ENCODE data around the gene FIG4.
"Not testable (repeated sequence)": the region's sequence is repeated elsewhere in the genome, so short reads cannot be mapped to it uniquely, and the experiment has no call there.

The FIG4 gene

DNA sequence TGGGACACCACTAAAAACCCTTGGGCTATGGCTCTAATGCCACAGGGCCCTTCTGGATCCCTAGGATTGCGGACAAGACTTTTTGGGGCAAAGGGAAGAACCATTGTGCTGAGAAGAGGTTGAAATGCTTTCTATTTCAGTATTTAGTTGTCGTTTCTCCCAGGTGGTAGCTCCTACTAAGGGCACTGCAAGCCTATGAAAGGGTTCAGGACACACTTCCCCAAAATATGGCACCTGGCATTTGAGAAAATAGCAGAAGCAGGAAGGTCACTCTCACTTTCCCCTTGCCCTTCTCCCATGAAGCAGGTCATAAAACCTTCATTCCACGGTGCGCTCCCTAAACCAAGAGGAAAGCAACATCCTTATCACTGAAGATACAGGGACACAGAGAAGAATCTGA, 161.6 kb downstream of the FIG4 start:
- no peak for DNase-seq

DNA sequence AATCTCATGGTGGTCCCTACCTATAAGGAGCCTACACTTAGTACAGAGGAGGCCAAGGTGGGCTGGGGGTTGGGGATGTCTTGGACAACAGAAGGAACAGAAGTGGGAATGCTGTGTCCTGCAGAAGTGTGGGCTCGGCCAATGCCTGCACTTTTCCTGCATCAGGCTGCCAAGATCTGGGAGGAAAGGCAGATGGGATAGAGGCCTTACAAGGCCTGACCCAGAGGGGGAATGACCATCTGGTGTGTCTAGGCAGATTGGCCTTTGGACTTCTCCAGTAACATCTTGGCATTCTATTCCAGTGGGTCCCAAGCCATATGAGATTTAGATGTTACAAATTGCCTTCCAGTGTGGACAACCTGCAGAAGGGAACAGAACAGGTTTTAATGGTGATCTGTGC, 162.3 kb downstream of the FIG4 start:
- no peak for DNase-seq

DNA sequence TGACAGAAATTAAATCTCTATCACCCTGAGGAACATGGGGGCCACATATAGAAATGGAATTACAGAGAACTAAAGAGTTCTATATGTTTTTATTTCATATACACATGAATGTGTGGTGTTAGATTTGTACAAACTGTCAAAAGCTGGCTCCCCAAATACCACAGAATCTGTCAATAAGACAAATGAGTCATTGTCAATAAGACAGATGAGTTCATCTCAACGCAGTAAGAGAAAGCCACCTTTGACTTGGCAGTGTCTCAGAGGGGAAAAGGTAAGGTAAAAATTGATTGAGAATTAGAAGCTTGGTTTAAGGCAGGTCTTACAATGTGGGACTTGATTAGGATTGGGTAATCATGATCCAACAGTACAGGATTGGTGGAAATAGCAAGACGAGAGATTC, 162.9 kb downstream of the FIG4 start:
- no peak for DNase-seq

DNA sequence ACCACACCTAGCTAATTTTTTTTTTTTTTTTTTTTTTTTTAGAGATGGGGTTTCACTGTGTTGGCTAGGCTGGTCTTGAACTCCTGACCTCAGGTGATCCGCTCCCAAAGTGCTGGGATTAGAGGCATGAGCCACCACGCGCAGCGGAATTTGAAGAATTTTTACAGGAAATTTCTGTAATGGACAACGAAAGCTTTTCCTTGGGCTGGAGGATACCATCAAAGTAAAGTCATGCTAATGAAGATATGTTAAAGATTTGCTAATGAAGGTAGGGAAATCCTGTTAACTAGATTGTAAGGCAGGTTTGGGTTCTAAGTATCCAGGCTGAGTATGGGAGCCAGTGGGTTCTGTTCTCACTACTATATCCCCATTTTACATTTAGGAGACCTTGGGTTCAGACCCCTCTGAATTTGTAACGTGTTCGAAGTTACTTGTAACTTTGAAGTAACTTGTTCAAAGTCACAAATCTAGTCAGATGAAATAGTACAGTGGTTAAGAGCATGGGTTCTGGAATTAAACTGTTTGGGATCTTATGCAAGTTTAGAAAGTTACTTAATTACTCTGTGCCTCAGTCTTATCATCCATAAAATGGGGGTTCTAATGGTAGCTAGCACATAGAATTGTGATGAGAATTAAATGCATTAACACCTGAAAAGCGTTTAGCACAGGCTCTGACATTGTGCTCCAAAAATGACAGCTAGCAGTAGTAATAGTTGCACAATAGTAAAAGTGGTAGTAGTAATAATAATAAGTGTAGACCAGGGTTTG, 163.6 kb downstream of the FIG4 start:
- no peak for DNase-seq

DNA sequence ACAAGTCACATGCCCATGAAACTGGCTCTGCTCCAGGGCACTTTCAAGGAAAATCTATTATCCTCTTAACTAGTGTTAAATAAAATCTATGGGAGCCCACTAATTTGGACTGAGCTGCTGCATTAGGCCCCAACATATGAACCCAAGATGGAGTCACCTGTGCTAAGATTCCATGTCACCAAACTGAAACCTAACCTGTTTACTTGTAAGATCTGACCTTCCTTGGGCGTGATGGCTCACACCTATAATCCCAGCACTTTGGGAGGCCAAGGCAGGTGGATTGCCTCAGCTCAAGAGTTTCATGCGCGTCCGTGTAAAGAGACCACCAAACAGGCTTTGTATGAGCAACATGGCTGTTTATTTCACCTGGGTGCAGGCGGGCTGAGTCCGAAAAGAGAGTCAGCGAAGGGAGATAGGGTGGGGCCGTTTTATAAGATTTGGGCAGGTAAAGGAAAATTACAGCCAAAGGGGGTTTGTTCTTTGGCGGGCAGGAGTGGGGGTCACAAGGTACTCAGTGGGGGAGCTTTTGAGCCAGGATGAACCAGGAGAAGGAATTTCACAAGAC, 164.5 kb downstream of the FIG4 start:
- not testable (repeated sequence) for DNase-seq

DNA sequence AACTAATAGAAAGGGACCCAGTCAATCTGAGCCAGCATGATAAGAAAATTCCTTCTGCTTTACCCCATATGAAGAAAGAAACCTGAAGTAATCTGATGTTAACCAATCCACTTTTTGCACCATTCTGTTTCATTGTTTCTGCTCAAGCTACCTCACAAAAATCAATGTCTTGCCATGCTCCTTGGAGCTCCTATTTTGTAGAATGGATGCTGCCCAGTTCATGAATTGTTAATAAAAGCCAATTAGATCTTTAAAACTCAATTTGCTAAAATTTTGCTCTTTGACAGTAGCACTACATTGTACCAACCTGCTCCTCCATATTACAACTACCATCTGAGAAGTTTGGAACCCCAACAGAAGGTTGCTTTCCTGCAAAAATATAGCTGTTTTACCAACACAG, 170.8 kb downstream of the FIG4 start:
- no peak for DNase-seq

DNA sequence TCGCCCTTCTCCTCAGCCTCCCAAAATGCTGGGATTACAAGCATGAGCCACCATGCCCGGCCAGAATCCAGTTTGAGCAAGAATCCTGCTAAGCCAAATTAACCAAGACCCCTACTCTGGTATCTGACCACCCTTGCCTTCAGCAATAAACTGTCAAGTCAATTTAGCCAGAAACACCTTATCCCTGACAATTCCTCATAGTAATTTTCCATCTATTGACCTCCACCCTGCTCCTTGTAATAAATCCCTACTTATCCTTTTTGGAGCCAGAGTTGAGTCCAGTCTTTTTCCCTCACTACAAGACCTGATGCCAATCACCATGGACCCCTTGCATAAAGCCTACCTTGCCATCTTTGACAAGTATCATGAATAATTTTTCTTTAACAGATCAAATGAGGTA, 173.0 kb downstream of the FIG4 start:
- DNase-seq: no peak

DNA sequence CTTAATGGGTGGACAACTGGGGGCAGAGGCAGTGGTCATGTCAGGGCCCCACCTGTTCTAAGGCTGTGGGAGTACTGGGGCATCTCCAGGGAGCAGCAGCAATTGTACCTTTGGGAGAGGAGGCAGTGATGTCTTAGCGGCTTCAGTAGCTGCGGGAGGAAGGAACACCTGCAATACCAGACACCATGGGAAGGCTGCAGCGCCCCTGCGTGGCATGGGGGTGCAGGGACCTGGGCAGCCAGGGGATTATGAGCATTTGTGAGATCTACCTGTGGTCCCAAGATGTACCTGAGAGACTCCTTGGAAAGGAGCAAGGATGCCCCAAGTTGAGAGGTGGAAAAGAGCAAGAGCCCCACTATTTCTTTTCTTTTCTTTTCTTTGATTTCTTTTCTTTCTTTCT, 174.9 kb downstream of the FIG4 start:
- DNase-seq: no peak

DNA sequence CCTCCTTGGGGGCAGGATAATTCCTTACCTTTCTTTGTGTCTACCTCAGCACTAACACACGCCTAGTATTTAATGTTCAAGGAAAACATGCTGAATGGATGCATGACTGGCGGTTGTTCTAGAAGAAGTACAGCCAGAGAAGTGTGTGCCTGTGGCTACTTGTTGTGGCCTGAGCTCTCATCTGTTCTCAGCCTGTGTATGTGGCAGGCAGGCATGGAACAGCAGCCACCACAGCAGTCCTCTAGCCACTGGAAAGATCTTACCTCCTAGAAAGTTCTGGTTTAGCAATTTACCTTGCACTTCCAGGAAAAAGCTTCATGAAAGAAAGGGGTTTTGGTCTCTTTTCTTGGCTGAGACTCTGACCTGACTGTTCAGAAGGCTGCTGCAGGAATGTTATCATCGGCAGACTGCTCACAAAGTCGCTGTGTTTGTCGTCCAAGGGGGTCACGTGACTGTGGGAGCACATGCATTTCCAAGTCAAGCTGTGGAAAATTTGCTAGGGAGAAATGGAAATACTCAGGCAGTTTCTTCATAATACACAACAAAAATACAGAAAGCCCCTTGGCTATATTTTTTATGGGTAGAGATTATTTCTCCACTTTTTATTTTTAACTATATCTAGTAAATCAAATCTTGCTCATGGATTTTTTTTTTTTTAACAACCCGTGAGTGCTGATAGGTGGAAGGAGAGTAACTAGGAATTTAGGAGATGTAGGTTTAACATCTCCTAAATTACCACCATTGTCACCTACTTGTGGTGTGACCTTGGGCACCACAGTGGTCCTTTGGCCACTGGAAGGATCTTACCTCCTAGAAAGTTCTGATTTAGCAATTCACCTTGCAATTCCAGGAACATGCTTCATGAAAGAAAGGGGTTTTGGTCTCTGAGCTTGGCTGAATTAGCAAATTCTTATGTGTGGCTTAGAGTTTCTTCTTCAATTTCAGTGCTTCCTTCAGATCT, 176.2 kb downstream of the FIG4 start:
- peak in 52 of 58 donors; percentile 6 to 88 (median 63) for DNase-seq

DNA sequence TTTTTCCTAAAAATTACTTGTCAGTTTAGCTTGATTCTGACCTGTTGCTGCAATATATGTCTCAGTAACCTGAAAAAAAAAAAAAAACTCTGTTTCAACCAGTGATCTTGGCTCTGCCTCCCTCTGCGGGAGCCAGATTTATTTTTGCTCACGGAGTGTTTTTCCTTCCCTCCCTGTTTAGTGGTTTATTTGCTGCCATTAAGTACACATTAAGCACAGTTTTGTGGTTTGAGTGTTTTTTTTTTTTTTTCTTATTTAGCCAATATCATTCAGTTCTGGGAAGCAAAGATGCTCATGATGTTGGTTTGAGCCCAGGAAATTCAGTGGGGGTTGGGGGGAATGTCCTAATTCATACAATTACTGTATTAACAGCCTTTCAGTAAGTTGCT, 176.9 kb downstream of the FIG4 start:
- DNase-seq: no peak

DNA sequence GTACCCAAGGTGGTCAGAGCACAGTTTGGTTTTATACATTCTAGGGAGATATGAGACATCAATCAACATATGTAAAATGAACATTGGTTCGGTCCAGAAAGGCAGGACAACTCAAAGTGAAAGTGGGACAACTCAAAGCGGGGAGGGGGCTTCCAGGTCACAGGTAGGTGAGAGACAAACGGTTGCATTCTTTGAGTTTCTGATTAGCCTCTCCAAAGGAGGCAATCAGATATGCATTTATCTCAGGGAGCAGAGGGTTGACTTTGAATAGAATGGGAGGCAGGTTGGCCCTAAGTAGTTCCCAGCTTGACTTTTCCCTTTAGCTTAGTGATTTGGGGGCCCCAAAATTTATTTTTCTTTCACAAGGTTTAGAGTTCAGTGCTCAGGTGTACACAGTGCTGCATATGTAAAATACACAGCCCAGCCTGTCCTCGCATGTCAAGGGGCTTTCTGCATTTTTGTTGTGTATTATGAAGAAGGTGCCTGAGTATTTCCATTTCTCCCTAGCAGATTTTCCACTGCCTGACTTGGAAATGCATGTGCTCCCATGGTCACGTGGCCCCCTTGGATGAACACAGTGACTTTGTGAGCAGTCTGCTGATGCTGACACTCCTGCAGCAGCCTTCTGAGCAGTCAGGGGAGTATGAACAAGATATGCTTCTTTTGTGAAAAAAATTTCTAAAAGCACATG, 178.4 kb downstream of the FIG4 start:
- peak in 56 of 58 donors; percentile 3 to 81 (median 61) for DNase-seq

DNA sequence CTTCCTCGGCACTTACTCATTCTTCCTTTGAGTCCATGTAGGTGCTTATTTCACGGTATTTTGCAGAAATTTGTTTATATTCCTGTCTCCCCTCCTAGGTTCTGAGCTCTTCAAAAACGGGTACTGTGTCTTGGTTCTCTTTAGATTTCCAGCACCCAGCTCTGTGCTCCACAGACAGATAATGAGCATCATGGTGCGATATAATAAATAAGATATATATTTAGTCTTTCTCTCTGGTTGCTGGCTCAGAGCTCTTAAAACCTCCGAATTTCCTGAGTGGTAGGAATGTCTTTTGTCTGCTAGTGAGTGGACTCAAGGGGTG, 179.0 kb downstream of the FIG4 start:
- DNase-seq: no peak

DNA sequence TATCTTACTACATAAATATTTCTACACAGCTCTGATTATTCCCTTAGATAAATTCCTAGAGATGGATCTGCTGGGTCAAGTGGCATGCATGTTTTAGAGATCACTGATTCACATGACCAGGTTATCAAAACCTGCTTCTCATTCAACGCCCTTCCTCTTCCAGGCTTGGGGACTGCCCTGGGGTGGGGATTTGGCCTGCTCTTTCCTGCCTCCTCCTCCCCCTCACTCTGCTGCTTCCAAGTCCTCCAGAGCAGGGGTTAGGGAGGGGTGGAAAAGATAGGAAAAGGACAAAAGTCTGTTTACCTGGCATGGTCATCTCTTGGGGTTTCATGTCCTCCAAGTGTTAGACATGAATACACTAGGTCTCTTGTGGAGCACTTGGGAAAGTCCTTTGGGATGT, 181.5 kb downstream of the FIG4 start:
- no peak for DNase-seq

DNA sequence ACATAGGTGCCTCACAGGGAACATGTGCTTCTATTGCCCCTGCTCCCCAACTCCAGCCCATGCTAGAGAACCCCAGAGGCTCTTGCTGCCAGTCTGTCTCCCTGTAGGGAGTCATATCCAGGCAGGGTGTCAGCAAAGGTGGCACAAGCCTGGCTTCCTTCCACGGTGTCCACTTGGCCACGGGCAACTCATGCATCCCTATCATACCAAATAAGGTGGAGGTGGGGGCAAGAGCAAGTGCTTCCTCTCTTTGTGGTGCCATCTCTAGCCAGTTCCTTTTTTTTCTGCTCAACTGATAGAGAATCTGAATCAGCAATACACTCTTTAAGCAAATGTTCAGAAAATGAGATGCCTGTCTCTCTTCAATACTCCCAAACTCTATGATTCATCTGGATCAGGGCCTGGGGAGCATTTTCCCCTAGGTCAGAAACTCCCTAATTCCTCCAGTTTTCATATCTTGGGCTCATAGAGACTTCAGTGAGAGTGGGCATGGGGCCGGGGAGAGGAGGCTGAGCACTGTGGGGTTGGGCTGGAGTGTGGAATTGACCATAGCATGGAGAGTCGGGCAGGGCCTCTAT, 182.0 kb downstream of the FIG4 start:
- DNase-seq: no peak

DNA sequence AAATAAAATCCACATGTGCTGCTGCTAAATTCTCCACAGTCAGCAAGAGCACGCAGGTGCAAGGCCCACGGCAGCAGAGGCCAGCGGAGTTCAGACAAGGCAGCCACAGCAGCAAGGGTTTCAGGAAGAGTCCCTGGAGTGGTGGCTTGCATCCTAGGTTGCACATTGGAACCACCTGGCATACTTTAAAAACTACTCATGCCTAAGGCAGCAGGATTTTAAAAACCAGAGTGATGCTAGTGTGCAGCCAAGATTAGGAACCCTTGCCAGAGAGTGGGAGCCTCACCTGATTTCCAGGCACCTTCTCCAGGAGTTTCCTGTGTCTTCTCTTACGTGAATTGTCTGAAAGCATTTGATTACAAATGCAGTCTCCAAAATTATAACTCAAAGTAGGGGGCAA, 183.0 kb downstream of the FIG4 start:
- DNase-seq: no peak

DNA sequence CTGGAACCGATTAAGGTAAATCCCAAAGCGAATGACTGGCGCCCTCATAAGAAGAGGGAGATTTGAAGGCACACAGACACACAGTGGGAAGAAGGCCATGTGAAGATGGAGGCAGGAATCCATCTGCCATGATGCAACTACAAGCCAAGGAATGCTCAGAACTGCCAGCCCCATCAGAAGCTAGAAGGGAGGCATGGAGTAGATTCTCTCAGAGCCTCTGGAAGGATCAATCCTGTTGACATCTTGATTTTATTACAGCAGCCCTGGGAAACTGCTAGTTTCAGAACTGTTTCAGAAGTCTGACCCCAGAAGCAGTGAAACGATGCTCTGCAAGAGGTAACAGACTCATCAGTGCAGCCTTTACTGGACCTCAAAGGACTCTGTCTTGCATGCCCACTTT, 183.5 kb downstream of the FIG4 start:
- no peak for DNase-seq

Measured in anterior cingulate cortex (tissue), 58 donors.